HepG2 (cell line): Measurements from ENCODE around the gene TMBIM1. TPM values are rescaled to one million over a fixed set of nuclear protein-coding genes. Genes with fewer than 3 reads are reported as not detected.

Source experiments
- ATAC-seq: fragments of 200-7000 bp; cut with Tn5 transposase; 3 replicates; pipeline ENCODE4 v1.9.1; 2020; ENCODE audit warnings: mild to moderate bottlenecking, moderate library complexity
- BruUV-seq: library from RNA; stranded (reverse); fragments of 400-500 nt; replicated peaks from 2 replicates; lab custom pipeline; 2021; lab: Mats Ljungman, UMichigan
- CTCF ChIA-PET: fragments of 300-600 bp; formaldehyde crosslinking; extraction: SDS; loops from one replicate; lab custom pipeline; 2021; ENCODE audit warnings: low total read pairs, inconsistent platforms, low intra/inter-chr PET ratio; lab: Yijun Ruan, JAX
- POLR2A ChIA-PET: fragments of 350-600 bp; sonication (Branson Sonifier 250); formaldehyde crosslinking; loops from one replicate; lab custom pipeline; 2020; ENCODE audit warnings: antibody characterized with exemption, inconsistent platforms; lab: Yijun Ruan, JAX
- DNase-seq: peaks from one replicate; pipeline ENCODE4 v3.0.0-alpha.2; 2015; ENCODE audit warnings: low spot score
- FAIRE-seq: peaks from 3 replicates; lab custom pipeline; 2011; peaks lifted over from hg19 to GRCh38; lab: Jason Lieb, UNC
- H2AFZ ChIP-seq: one replicate; pipeline ENCODE4 v1.6.1; 2011; ENCODE audit warnings: low read length, inconsistent platforms
- H3K27ac ChIP-seq: fragments of 300-600 bp; 3 replicates; pipeline ENCODE4 v1.8.0; 2011; ENCODE audit warnings: mixed run types, mild to moderate bottlenecking, mixed read lengths, low read length, inconsistent platforms; ENCODE audit not compliant: insufficient read depth; ENCODE audit errors: extremely low read length
- H3K27me3 ChIP-seq, 2 experiments: fragments of 200-600 bp in 1 of 2; 2 replicates in 1 of 2; 3 replicates in 1 of 2; pipeline versions ENCODE4 v1.6.0 to v1.8.0; 2011; ENCODE audit warnings: low read length in 2 of 2, mild to moderate bottlenecking in 2 of 2, moderate library complexity in 2 of 2, inconsistent platforms in 1 of 2; ENCODE audit not compliant: insufficient read depth in 2 of 2, control insufficient read depth in 1 of 2
- H3K36me3 ChIP-seq, 2 experiments: fragments of 200-600 bp in 1 of 2; replicated peaks in 1 of 2; 2 replicates in 1 of 2; 3 replicates in 1 of 2; pipeline versions ENCODE4 v1.5.1 to v1.8.0; 2011; ENCODE audit warnings: low read length in 2 of 2, inconsistent platforms in 1 of 2; ENCODE audit not compliant: insufficient read depth in 2 of 2, control insufficient read depth in 1 of 2
- H3K4me1 ChIP-seq: 2 replicates; pipeline ENCODE4 v1.5.1; 2012; ENCODE audit warnings: low read length, inconsistent platforms; ENCODE audit not compliant: insufficient read depth
- H3K4me2 ChIP-seq: 2 replicates; pipeline ENCODE4 v1.6.0; 2011; ENCODE audit warnings: low read depth, low read length, inconsistent platforms
- H3K4me3 ChIP-seq, 3 experiments: fragments of 200-600 bp in 1 of 3; sonication (generic), shearing (Covaris generic) in 1 of 3; replicated peaks in 1 of 3; 2 replicates each; pipeline ENCODE4 v1.5.1; 2011 to 2016; ENCODE audit warnings: low read length in 3 of 3, inconsistent platforms in 2 of 3, low read depth in 2 of 3, mild to moderate bottlenecking in 2 of 3, control low read depth in 1 of 3, mixed read lengths in 1 of 3; ENCODE audit not compliant: insufficient read depth in 1 of 3
- H3K79me2 ChIP-seq: one replicate; pipeline ENCODE4 v1.6.1; 2011; ENCODE audit warnings: low read length, inconsistent platforms; ENCODE audit not compliant: insufficient read depth
- H3K9ac ChIP-seq: 2 replicates; pipeline ENCODE4 v1.6.0; 2011; ENCODE audit warnings: mild to moderate bottlenecking, low read depth, low read length, inconsistent platforms; ENCODE audit not compliant: insufficient read depth
- H3K9me3 ChIP-seq: 2 replicates; pipeline ENCODE4 v1.5.1; 2012; ENCODE audit warnings: mild to moderate bottlenecking, low read length
- H4K20me1 ChIP-seq: 2 replicates; pipeline ENCODE4 v1.6.0; 2011; ENCODE audit warnings: inconsistent platforms, mild to moderate bottlenecking, low read length, moderate library complexity; ENCODE audit not compliant: insufficient read depth
- PLRG1 ChIP-seq: fragments of 450-650 bp; conservative IDR thresholded peaks from 2 replicates; pipeline ENCODE4 v1.6.1; 2016
- ZNF629 ChIP-seq: sonication (generic); formaldehyde crosslinking; conservative IDR thresholded peaks from 2 replicates; pipeline ENCODE4 v1.5.0; 2020; ENCODE audit warnings: missing genetic modification reagents
- WGBS: methylation state at CpG from one replicate; pipeline ENCODE4 v1.1.6; 2017; ENCODE audit warnings: low lambda C conversion rate; 5-methylcytosine and 5-hydroxymethylcytosine counted together
- in situ Hi-C: cut with HindIII; loops from 2 replicates; pipeline ENCODE4 v1.10.0; 2017; ENCODE audit warnings: low pct_unique_long_range_greater_than_20kb; ENCODE audit not compliant: extremely low pct_ligation_motif_present
- intact Hi-C: fragments of 100-400 bp; cut with micrococcal nuclease; formaldehyde crosslinking; loops from one replicate; pipeline ENCODE4 v1.10.0; 2022; ENCODE audit not compliant: unreplicated experiment
- polyA plus RNA-seq, 8 experiments: library from polyadenylated mRNA; depleted of rRNA in 3 of 8; stranded (reverse) in 7 of 8; unstranded in 1 of 8; fragments of >200 nt; fragmentation: Illumina TruSeq in 4 of 8; extraction: Trizol in 4 of 8; gene quantifications; 2 replicates each; pipeline versions ENCODE4 v1.2.1 to v1.2.3, GENCODE V29; 2011 to 2016; ENCODE audit warnings: low read depth in 4 of 8, missing spikeins in 1 of 8, mixed read lengths in 1 of 8; ENCODE audit not compliant: insufficient read depth in 1 of 8
- total RNA-seq, 5 experiments: library from RNA; depleted of rRNA; stranded (reverse); fragments of >200 nt; fragmentation: Illumina TruSeq; extraction: Trizol; gene quantifications; 2 replicates each; pipeline ENCODE4 v1.2.3, GENCODE V29; 2016; ENCODE audit warnings: low read depth in 1 of 5
- TF ChIP-seq, protein P1 (sequence below): sonication (generic); formaldehyde crosslinking; IDR thresholded peaks from 2 replicates; pipeline ENCODE4 v1.5.1; 2020; ENCODE audit warnings: mild to moderate bottlenecking, missing genetic modification reagents, moderate library complexity

The TMBIM1 gene
- total and polyA plus RNA-seq, 2 of the 13 experiments (the other 11 are each of a cell fraction or from before 2014, with no cell fraction given), result 127 to 139 TPM

GRCh38 chr2:218260742-218261422 lies 31.4 kb downstream of the TMBIM1 start, which contains the start of gene GPBAR1 (continued):
- TF ChIP-seq, protein P1, sequence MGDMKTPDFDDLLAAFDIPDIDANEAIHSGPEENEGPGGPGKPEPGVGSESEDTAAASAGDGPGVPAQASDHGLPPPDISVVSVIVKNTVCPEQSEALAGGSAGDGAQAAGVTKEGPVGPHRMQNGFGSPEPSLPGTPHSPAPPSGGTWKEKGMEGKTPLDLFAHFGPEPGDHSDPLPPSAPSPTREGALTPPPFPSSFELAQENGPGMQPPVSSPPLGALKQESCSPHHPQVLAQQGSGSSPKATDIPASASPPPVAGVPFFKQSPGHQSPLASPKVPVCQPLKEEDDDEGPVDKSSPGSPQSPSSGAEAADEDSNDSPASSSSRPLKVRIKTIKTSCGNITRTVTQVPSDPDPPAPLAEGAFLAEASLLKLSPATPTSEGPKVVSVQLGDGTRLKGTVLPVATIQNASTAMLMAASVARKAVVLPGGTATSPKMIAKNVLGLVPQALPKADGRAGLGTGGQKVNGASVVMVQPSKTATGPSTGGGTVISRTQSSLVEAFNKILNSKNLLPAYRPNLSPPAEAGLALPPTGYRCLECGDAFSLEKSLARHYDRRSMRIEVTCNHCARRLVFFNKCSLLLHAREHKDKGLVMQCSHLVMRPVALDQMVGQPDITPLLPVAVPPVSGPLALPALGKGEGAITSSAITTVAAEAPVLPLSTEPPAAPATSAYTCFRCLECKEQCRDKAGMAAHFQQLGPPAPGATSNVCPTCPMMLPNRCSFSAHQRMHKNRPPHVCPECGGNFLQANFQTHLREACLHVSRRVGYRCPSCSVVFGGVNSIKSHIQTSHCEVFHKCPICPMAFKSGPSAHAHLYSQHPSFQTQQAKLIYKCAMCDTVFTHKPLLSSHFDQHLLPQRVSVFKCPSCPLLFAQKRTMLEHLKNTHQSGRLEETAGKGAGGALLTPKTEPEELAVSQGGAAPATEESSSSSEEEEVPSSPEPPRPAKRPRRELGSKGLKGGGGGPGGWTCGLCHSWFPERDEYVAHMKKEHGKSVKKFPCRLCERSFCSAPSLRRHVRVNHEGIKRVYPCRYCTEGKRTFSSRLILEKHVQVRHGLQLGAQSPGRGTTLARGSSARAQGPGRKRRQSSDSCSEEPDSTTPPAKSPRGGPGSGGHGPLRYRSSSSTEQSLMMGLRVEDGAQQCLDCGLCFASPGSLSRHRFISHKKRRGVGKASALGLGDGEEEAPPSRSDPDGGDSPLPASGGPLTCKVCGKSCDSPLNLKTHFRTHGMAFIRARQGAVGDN (CRISPR knock-in tag), result peak; percentile 10; the same call in 1 of the 2 replicates

DNA sequence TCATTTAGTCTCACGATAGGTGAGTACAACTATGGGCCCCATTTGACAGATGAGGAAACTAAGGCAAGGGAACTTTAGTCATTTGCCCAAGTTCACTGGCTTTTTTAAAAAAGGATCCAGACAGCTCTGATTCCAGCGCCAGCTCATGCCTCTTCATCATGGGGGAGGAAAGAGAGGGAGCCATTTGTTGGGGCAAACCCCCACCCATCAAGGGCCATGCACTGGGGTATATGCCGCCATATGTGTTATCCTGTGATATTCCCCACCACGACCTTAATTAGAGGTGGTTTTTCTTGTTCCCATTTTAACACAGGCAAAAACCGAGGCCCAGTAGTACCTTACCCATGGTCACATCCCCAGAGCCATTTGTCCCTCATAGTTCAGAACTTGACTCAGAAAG lies 32.1 kb downstream of the TMBIM1 start:
- Histone ChIP-seq H3K36me3 (peaks cover 12 to 24% of the 10 kb centered on the region in 2 experiments), H3K4me2 (no peak overlapping the region), H3K9me3 (no peaks in the 10 kb centered on the region), H3K4me1 (peaks cover 45% of the 10 kb centered on the region), H3K27me3 (no peaks in the 10 kb centered on the region), H3K27ac (no peak overlapping the region), H2AFZ (no peak overlapping the region), H3K79me2 (no peaks in the 10 kb centered on the region), H3K9ac (no peak overlapping the region), H3K4me3 (no peak overlapping the region), H4K20me1 (no peaks in the 10 kb centered on the region)
- 77% methylated on average over 5 of the region's 5 CpGs for WGBS
- ChIA-PET POLR2A (interaction anchor here (6.6 kb wide), 1 partner anchor 10 kb away, joined by 27 read pairs; the partner anchor contains the start of genes AAMP and PNKD), CTCF (no interaction called here)
- BruUV-seq, result no TSS peak
- ATAC-seq (no peak), DNase-seq (no peak), FAIRE-seq (no peak)
- in situ Hi-C loops, result no loop called here
- TF ChIP-seq ZNF629 (CRISPR knock-in tag) (0 out of 2 replicates have a peak, but pooled peaks have one; percentile 31), PLRG1 (no peak)
- intact Hi-C loops, result no loop called here
